ENCODE data around the gene RPAP3. TPM values are rescaled to one million over a fixed set of nuclear protein-coding genes. Genes with fewer than 3 reads are reported as not detected.

The RPAP3 gene
- total and polyA plus RNA-seq, 7 experiments from 2014 or later = 28.5 to 51.3 (median 43.9) TPM

GRCh38 chr12:47730341-47730744, 24.5 kb upstream of the RPAP3 start:
- no peaks in the 10 kb centered on the region for H3K27me3 ChIP-seq (ENCODE audit: control insufficient read depth in 2 of 2, insufficient read depth in 2 of 2, low read length in 2 of 2)
- no peaks in the 10 kb centered on the region for H3K9me3 ChIP-seq (ENCODE audit: control insufficient read depth in 2 of 3, low read length in 3 of 3)
- H3K9me3 Mint-ChIP-seq = no peaks in the 10 kb centered on the region
- no peaks in the 10 kb centered on the region for H3K36me3 ChIP-seq (ENCODE audit: control insufficient read depth in 2 of 3, insufficient read depth in 3 of 3, low read length in 3 of 3)
- no peak overlapping the region for H3K4me3 Mint-ChIP-seq
- no peak overlapping the region for H3K27ac Mint-ChIP-seq
- H3K4me3 ChIP-seq (ENCODE audit: low read length) = no peak overlapping the region
- ChIA-PET CTCF (interaction anchor here (1.1 to 7.5 kb wide), 2 partner anchors 12 to 37 kb away, joined by 3 to 41 read pairs; no protein-coding TSS in a partner anchor), POLR2A (no interaction called here)
- peaks cover 0 to 7% (median 0%) of the 10 kb centered on the region in 7 donors for H3K4me1 Mint-ChIP-seq
- DNase-seq (no peak), ATAC-seq (no peak)
- no peaks in the 10 kb centered on the region for H3K4me1 ChIP-seq (ENCODE audit: control insufficient read depth in 2 of 2, insufficient read depth in 2 of 2, low read length in 2 of 2)
- intact Hi-C loops (cut with micrococcal nuclease) = no loop called here
- no peak overlapping the region for H3K27ac ChIP-seq (ENCODE audit: low read depth, low read length)
- peaks cover 0 to 5% (median 0%) of the 10 kb centered on the region in 5 donors for H3K36me3 Mint-ChIP-seq
- H3K27me3 Mint-ChIP-seq = no peaks in the 10 kb centered on the region

- no peaks in the 10 kb centered on the region for H3K9me3 Mint-ChIP-seq
- no peaks in the 10 kb centered on the region for H3K36me3 ChIP-seq (ENCODE audit: control insufficient read depth in 2 of 3, insufficient read depth in 3 of 3, low read length in 3 of 3)
- no peak overlapping the region for H3K4me3 Mint-ChIP-seq
- H3K27me3 Mint-ChIP-seq = no peaks in the 10 kb centered on the region
- ATAC-seq = no peak
- DNase-seq = no peak
- ChIA-PET POLR2A (no interaction called here), CTCF (interaction anchor here (7.5 kb wide), 1 partner anchor 13 kb away, joined by 41 read pairs; no protein-coding TSS in a partner anchor)
- H3K36me3 Mint-ChIP-seq = peaks cover 0 to 5% (median 0%) of the 10 kb centered on the region in 5 donors
- H3K9me3 ChIP-seq (ENCODE audit: control insufficient read depth in 2 of 3, low read length in 3 of 3) = no peaks in the 10 kb centered on the region
- no peaks in the 10 kb centered on the region for H3K4me1 ChIP-seq (ENCODE audit: control insufficient read depth in 2 of 2, insufficient read depth in 2 of 2, low read length in 2 of 2)
- intact Hi-C loops (cut with micrococcal nuclease) = no loop called here
- no peaks in the 10 kb centered on the region for H3K27me3 ChIP-seq (ENCODE audit: control insufficient read depth in 2 of 2, insufficient read depth in 2 of 2, low read length in 2 of 2)
- peaks cover 0 to 7% (median 0%) of the 10 kb centered on the region in 7 donors for H3K4me1 Mint-ChIP-seq
- H3K4me3 ChIP-seq (ENCODE audit: low read length) = no peak overlapping the region
- no peak overlapping the region for H3K27ac Mint-ChIP-seq
- H3K27ac ChIP-seq (ENCODE audit: low read depth, low read length) = no peak overlapping the region
These were observed 23.4 kb upstream of the RPAP3 start for GRCh38 chr12:47729233-47729632.

- no peak for ATAC-seq
- no peak for DNase-seq
- no peak overlapping the region for H3K4me3 Mint-ChIP-seq
- Histone ChIP-seq H3K4me1 (ENCODE audit: control insufficient read depth in 2 of 2, insufficient read depth in 2 of 2, low read length in 2 of 2) (peaks cover 0 to 15% of the 10 kb centered on the region in 2 donors), H3K9me3 (ENCODE audit: control insufficient read depth in 2 of 3, low read length in 3 of 3) (no peaks in the 10 kb centered on the region), H3K4me3 (ENCODE audit: low read length) (no peak overlapping the region), H3K27me3 (ENCODE audit: control insufficient read depth in 2 of 2, insufficient read depth in 2 of 2, low read length in 2 of 2) (no peaks in the 10 kb centered on the region), H3K36me3 (ENCODE audit: control insufficient read depth in 2 of 3, insufficient read depth in 3 of 3, low read length in 3 of 3) (no peaks in the 10 kb centered on the region), H3K27ac (ENCODE audit: low read depth, low read length) (no peak overlapping the region)
- peaks cover 8 to 22% (median 12%) of the 10 kb centered on the region in 7 donors for H3K4me1 Mint-ChIP-seq
- H3K9me3 Mint-ChIP-seq = no peaks in the 10 kb centered on the region
- intact Hi-C loops (cut with micrococcal nuclease) = no loop called here
- ChIA-PET POLR2A (interaction anchor here (1.2 kb wide), 1 partner anchor 11 kb away, joined by 3 read pairs; no protein-coding TSS in a partner anchor), CTCF (no interaction called here)
- H3K27me3 Mint-ChIP-seq = no peaks in the 10 kb centered on the region
- H3K27ac Mint-ChIP-seq = no peak overlapping the region
- peaks cover 0 to 26% (median 0%) of the 10 kb centered on the region in 5 donors for H3K36me3 Mint-ChIP-seq
These were observed 20.1 kb upstream of the RPAP3 start for GRCh38 chr12:47725893-47726292.

GRCh38 chr12:47725091-47725772, 19.4 kb upstream of the RPAP3 start, which contains the start of gene ENDOU:
Gene ENDOU (minus strand): TSS chr12:47725490. CDS start chr12:47725413, 77 bp downstream.
- H3K36me3 Mint-ChIP-seq = peaks cover 0 to 26% (median 0%) of the 10 kb centered on the region in 5 donors
- H3K27ac Mint-ChIP-seq = peak within 1 kb of the TSS in 1 of 9 donors; percentile 14
- CTCF ChIA-PET = no interaction called here

GRCh38 chr12:47722941-47723631, 17.3 kb upstream of the RPAP3 start:
- peaks cover 0 to 30% (median 0%) of the 10 kb centered on the region in 5 donors for H3K36me3 Mint-ChIP-seq
- ATAC-seq (no peak), DNase-seq (no peak)
- H3K9me3 ChIP-seq (ENCODE audit: control insufficient read depth in 2 of 3, low read length in 3 of 3) = no peaks in the 10 kb centered on the region
- ChIA-PET POLR2A (no interaction called here), CTCF (interaction anchor here (0.8 to 3.9 kb wide), 3 partner anchors 18 to 44 kb away, joined by 3 to 13 read pairs (median 12); no protein-coding TSS in a partner anchor)
- no peaks in the 10 kb centered on the region for H3K9me3 Mint-ChIP-seq
- intact Hi-C loops (cut with micrococcal nuclease) = no loop called here
- no peaks in the 10 kb centered on the region for H3K27me3 Mint-ChIP-seq
- peaks cover 1 to 15% of the 10 kb centered on the region in 2 donors for H3K4me1 ChIP-seq (ENCODE audit: control insufficient read depth in 2 of 2, insufficient read depth in 2 of 2, low read length in 2 of 2)
- no peak overlapping the region for H3K4me3 Mint-ChIP-seq
- peaks cover 12 to 25% (median 17%) of the 10 kb centered on the region in 7 donors for H3K4me1 Mint-ChIP-seq
- H3K36me3 ChIP-seq (ENCODE audit: control insufficient read depth in 2 of 3, insufficient read depth in 3 of 3, low read length in 3 of 3) = no peaks in the 10 kb centered on the region
- peak overlapping the region in 2 of 9 donors; percentile 22 to 70 for H3K27ac Mint-ChIP-seq
- H3K27ac ChIP-seq (ENCODE audit: low read depth, low read length) = no peak overlapping the region
- H3K4me3 ChIP-seq (ENCODE audit: low read length) = no peak overlapping the region
- no peaks in the 10 kb centered on the region for H3K27me3 ChIP-seq (ENCODE audit: control insufficient read depth in 2 of 2, insufficient read depth in 2 of 2, low read length in 2 of 2)

More at GRCh38 chr12:47725091-47725772, 19.4 kb upstream of the RPAP3 start, which contains the start of gene ENDOU:
- no peak within 1 kb of the TSS for H3K4me3 ChIP-seq (ENCODE audit: low read length)
- H3K4me1 ChIP-seq (ENCODE audit: control insufficient read depth in 2 of 2, insufficient read depth in 2 of 2, low read length in 2 of 2) = peaks cover 0 to 15% of the 10 kb centered on the region in 2 donors
- intact Hi-C loops (cut with micrococcal nuclease) = no loop called here
- DNase-seq = no peak
- H3K27me3 Mint-ChIP-seq = no peaks in the 10 kb centered on the region
- no peak within 1 kb of the TSS for H3K4me3 Mint-ChIP-seq
- H3K9me3 ChIP-seq (ENCODE audit: control insufficient read depth in 2 of 3, low read length in 3 of 3) = no peaks in the 10 kb centered on the region
- POLR2A ChIA-PET = interaction anchor here (1.2 kb wide), 1 partner anchor 44 kb away, joined by 4 read pairs; no protein-coding TSS in a partner anchor
- H3K27me3 ChIP-seq (ENCODE audit: control insufficient read depth in 2 of 2, insufficient read depth in 2 of 2, low read length in 2 of 2) = no peaks in the 10 kb centered on the region
- H3K27ac ChIP-seq (ENCODE audit: low read depth, low read length) = no peak within 1 kb of the TSS
- no peak for ATAC-seq
- H3K36me3 ChIP-seq (ENCODE audit: control insufficient read depth in 2 of 3, insufficient read depth in 3 of 3, low read length in 3 of 3) = no peaks in the 10 kb centered on the region
- peaks cover 8 to 24% (median 12%) of the 10 kb centered on the region in 7 donors for H3K4me1 Mint-ChIP-seq
- no peaks in the 10 kb centered on the region for H3K9me3 Mint-ChIP-seq

- intact Hi-C loops (cut with micrococcal nuclease) = no loop called here
- no peaks in the 10 kb centered on the region for H3K27me3 ChIP-seq (ENCODE audit: control insufficient read depth in 2 of 2, insufficient read depth in 2 of 2, low read length in 2 of 2)
These were observed 16.5 kb upstream of the RPAP3 start for GRCh38 chr12:47722136-47722834.

More at GRCh38 chr12:47722136-47722834, 16.5 kb upstream of the RPAP3 start:
- peaks cover 0 to 25% (median 0%) of the 10 kb centered on the region in 5 donors for H3K36me3 Mint-ChIP-seq
- Histone ChIP-seq H3K9me3 (ENCODE audit: control insufficient read depth in 2 of 3, low read length in 3 of 3) (no peaks in the 10 kb centered on the region), H3K4me1 (ENCODE audit: control insufficient read depth in 2 of 2, insufficient read depth in 2 of 2, low read length in 2 of 2) (peaks cover 9 to 15% of the 10 kb centered on the region in 2 donors), H3K4me3 (ENCODE audit: low read length) (no peak overlapping the region), H3K27ac (ENCODE audit: low read depth, low read length) (no peak overlapping the region), H3K36me3 (ENCODE audit: control insufficient read depth in 2 of 3, insufficient read depth in 3 of 3, low read length in 3 of 3) (no peaks in the 10 kb centered on the region)
- H3K27ac Mint-ChIP-seq = peak overlapping the region in 2 of 9 donors; percentile 19 to 38
- H3K27me3 Mint-ChIP-seq = no peaks in the 10 kb centered on the region
- no peaks in the 10 kb centered on the region for H3K9me3 Mint-ChIP-seq
- DNase-seq (no peak), ATAC-seq (no peak)
- H3K4me3 Mint-ChIP-seq = no peak overlapping the region
- H3K4me1 Mint-ChIP-seq = peaks cover 20 to 33% (median 24%) of the 10 kb centered on the region in 7 donors
- CTCF ChIA-PET = interaction anchor here (2.4 to 3.9 kb wide), 2 partner anchors 19 to 21 kb away, joined by 12 to 13 read pairs; no protein-coding TSS in a partner anchor
- POLR2A ChIA-PET = interaction anchor here (0.6 kb wide), 1 partner anchor 96 kb away, joined by 4 read pairs; no protein-coding TSS in a partner anchor

All from naive thymus-derived CD4-positive, alpha-beta T cell (primary cell).